Endothelial cell of umbilical vein (primary cell): ENCODE measurements around the gene ADAMTS19. TPM values are rescaled to one million over a fixed set of nuclear protein-coding genes. Genes with fewer than 3 reads are reported as not detected.

Experiments
- BruUV-seq: library from RNA; stranded (reverse); fragments of 400-500 nt; replicated peaks from 2 replicates; lab custom pipeline; 2021; lab: Mats Ljungman, UMichigan
- CTCF ChIA-PET: fragments of 300-600, 350-600 bp; sonication (Branson Sonifier 250); formaldehyde crosslinking; loops from one replicate; lab custom pipeline; 2021; ENCODE audit warnings: antibody characterized with exemption, inconsistent platforms; lab: Charles Lee
- POLR2A ChIA-PET: fragments of 300-600, 350-600 bp; sonication (Branson Sonifier 250); formaldehyde crosslinking; loops from one replicate; lab custom pipeline; 2021; ENCODE audit warnings: antibody characterized with exemption, inconsistent platforms; lab: Charles Lee
- DNase-seq: peaks from one replicate; pipeline ENCODE4 v3.0.0-alpha.2; 2011; ENCODE audit warnings: low read depth, low spot score
- FAIRE-seq: peaks from 2 replicates; lab custom pipeline; 2011; peaks lifted over from hg19 to GRCh38; lab: Jason Lieb, UNC
- H2AFZ ChIP-seq: 2 replicates; pipeline ENCODE4 v1.6.0; 2012; ENCODE audit warnings: low read depth, low read length, control low read depth, inconsistent platforms
- H3K27ac ChIP-seq: 2 replicates; pipeline ENCODE4 v1.5.1; 2011; ENCODE audit warnings: low read depth, mild to moderate bottlenecking, control low read depth, low read length, moderate library complexity; ENCODE audit not compliant: insufficient read depth
- H3K27me3 ChIP-seq, 2 experiments: 2 replicates each; pipeline versions ENCODE4 v1.6.0 to v1.6.1; 2011; ENCODE audit warnings: low read length in 2 of 2, mixed read lengths in 1 of 2; ENCODE audit not compliant: control insufficient read depth in 2 of 2, insufficient read depth in 2 of 2
- H3K36me3 ChIP-seq, 2 experiments: 2 replicates in 1 of 2; 3 replicates in 1 of 2; pipeline ENCODE4 v1.5.1; 2011; ENCODE audit warnings: low read length in 2 of 2, mild to moderate bottlenecking in 1 of 2, moderate library complexity in 1 of 2; ENCODE audit not compliant: control insufficient read depth in 2 of 2, insufficient read depth in 2 of 2; ENCODE audit errors: extremely low read depth in 1 of 2
- H3K4me1 ChIP-seq: 3 replicates; pipeline ENCODE4 v1.5.1; 2011; ENCODE audit warnings: mild to moderate bottlenecking, low read length; ENCODE audit not compliant: control insufficient read depth, insufficient read depth; ENCODE audit errors: extremely low read depth
- H3K4me2 ChIP-seq: 2 replicates; pipeline ENCODE4 v1.6.1; 2011; ENCODE audit warnings: low read length, control low read depth, mixed read lengths; ENCODE audit not compliant: insufficient read depth
- H3K4me3 ChIP-seq, 3 experiments: fragments of 200-600 bp in 1 of 3; sonication (generic), shearing (Covaris generic) in 1 of 3; replicated peaks in 1 of 3; 2 replicates each; pipeline ENCODE4 v1.5.1; 2011 to 2016; ENCODE audit warnings: control low read depth in 3 of 3, low read length in 3 of 3, mild to moderate bottlenecking in 2 of 3, inconsistent platforms in 1 of 3, low read depth in 1 of 3, moderate library complexity in 1 of 3; ENCODE audit not compliant: insufficient read depth in 1 of 3
- H3K79me2 ChIP-seq: 2 replicates; pipeline ENCODE4 v1.6.0; 2012; ENCODE audit warnings: low read length, inconsistent platforms; ENCODE audit not compliant: control insufficient read depth, insufficient read depth
- H3K9ac ChIP-seq: replicated peaks from 2 replicates; pipeline ENCODE3; 2011; ENCODE audit warnings: low read length, control low read depth; ENCODE audit not compliant: insufficient read depth; ENCODE audit errors: extremely low read depth
- H3K9me1 ChIP-seq: replicated peaks from 3 replicates; pipeline ENCODE4 v1.6.0; 2011; ENCODE audit warnings: mild to moderate bottlenecking, low read length; ENCODE audit not compliant: control insufficient read depth, insufficient read depth; ENCODE audit errors: extremely low read depth
- H3K9me3 ChIP-seq: replicated peaks from 2 replicates; pipeline ENCODE4 v1.5.1; 2012; ENCODE audit warnings: low read length, inconsistent platforms; ENCODE audit not compliant: control insufficient read depth, insufficient read depth
- H4K20me1 ChIP-seq: replicated peaks from 2 replicates; pipeline ENCODE3; 2011; ENCODE audit warnings: mild to moderate bottlenecking, low read length; ENCODE audit not compliant: control insufficient read depth, insufficient read depth; ENCODE audit errors: extremely low read depth
- EZH2 ChIP-seq: IDR thresholded peaks from 2 replicates; pipeline ENCODE4 v1.6.1; 2012; ENCODE audit warnings: borderline replicate concordance, low read depth, mild to moderate bottlenecking, moderate library complexity, low read length, inconsistent platforms; ENCODE audit not compliant: severe bottlenecking
- FOS ChIP-seq: IDR thresholded peaks from 2 replicates; pipeline ENCODE4 v1.6.1; 2011; ENCODE audit warnings: mild to moderate bottlenecking, low read length, moderate library complexity, borderline replicate concordance; ENCODE audit not compliant: insufficient read depth
- GATA2 ChIP-seq: IDR thresholded peaks from 2 replicates; pipeline ENCODE4 v1.7.0; 2011; ENCODE audit warnings: low read depth, mild to moderate bottlenecking, moderate library complexity, mixed read lengths, low read length; ENCODE audit not compliant: insufficient read length, insufficient read depth
- JUN ChIP-seq: IDR thresholded peaks from 2 replicates; pipeline ENCODE4 v1.6.1; 2011; ENCODE audit warnings: borderline replicate concordance, low read depth; ENCODE audit not compliant: insufficient read length, insufficient read depth
- MAX ChIP-seq: IDR thresholded peaks from 2 replicates; pipeline ENCODE4 v1.6.1; 2011; ENCODE audit not compliant: insufficient read depth, insufficient read length
- MYC ChIP-seq: IDR thresholded peaks from one replicate; pipeline ENCODE4 v1.6.1; 2011; ENCODE audit warnings: mild to moderate bottlenecking, low read depth, low read length
- POLR2A ChIP-seq: IDR thresholded peaks from 2 replicates; pipeline ENCODE4 v1.6.1; 2012; ENCODE audit warnings: low read depth, mild to moderate bottlenecking, control low read depth, low read length
- POLR2AphosphoS5 ChIP-seq: IDR thresholded peaks from 2 replicates; pipeline ENCODE4 v1.6.1; 2012; ENCODE audit warnings: low read depth, mild to moderate bottlenecking, control low read depth, low read length, moderate library complexity; ENCODE audit not compliant: insufficient read depth
- dilution Hi-C: fragments of 300-500 bp; cut with MboI; formaldehyde crosslinking; loops from one replicate; pipeline ENCODE4 v1.15.0; 2019; ENCODE audit warnings: low sequenced_read_pairs; ENCODE audit not compliant: extremely low pct_ligation_motif_present
- intact Hi-C: fragments of 100-400 bp; cut with micrococcal nuclease; formaldehyde crosslinking; loops from one replicate; pipeline ENCODE4 v1.10.0; 2022
- polyA plus RNA-seq, 4 experiments: library from polyadenylated mRNA; depleted of rRNA in 3 of 4; stranded (reverse) in 3 of 4; unstranded in 1 of 4; fragments of >200 nt; gene quantifications; 2 replicates each; pipeline versions ENCODE4 v1.2.1 to v1.2.3, GENCODE V29; 2011 to 2012; ENCODE audit warnings: missing spikeins in 1 of 4
- total RNA-seq: library from RNA; stranded (reverse); gene quantifications from 2 replicates; pipeline ENCODE4 v1.2.3, GENCODE V29; 2021
- TF ChIP-seq, protein P1 (sequence below), 2 donors: IDR thresholded peaks; 1 replicate in 1 of 2; 2 replicates in 1 of 2; pipeline ENCODE4 v1.5.1; 2011; ENCODE audit warnings: low read length in 2 of 2, mild to moderate bottlenecking in 2 of 2, moderate library complexity in 2 of 2, control low read depth in 1 of 2, inconsistent platforms in 1 of 2, low read depth in 1 of 2; ENCODE audit not compliant: insufficient read depth in 1 of 2; ENCODE audit errors: extremely low read depth in 1 of 2

ADAMTS19 gene
- total and polyA plus RNA-seq, 2 donors (not counting 3 experiments of a cell fraction or from before 2014, with no cell fraction given) = not detected

- Histone ChIP-seq H3K27me3 (no peaks in the 10 kb centered on the region), H3K9me1 (no peaks in the 10 kb centered on the region), H4K20me1 (no peaks in the 10 kb centered on the region), H3K4me2 (no peak overlapping the region), H2AFZ (no peak overlapping the region), H3K9me3 (no peaks in the 10 kb centered on the region), H3K27ac (no peak overlapping the region), H3K4me3 (no peak overlapping the region), H3K79me2 (no peaks in the 10 kb centered on the region), H3K4me1 (no peaks in the 10 kb centered on the region), H3K9ac (no peak overlapping the region), H3K36me3 (no peaks in the 10 kb centered on the region)
- BruUV-seq = no TSS peak
- intact Hi-C loops = no loop called here
- DNase-seq (no peak), FAIRE-seq (no peak)
- ChIA-PET CTCF (no interaction called here), POLR2A (no interaction called here)
- no peak for TF ChIP-seq MAX
- TF ChIP-seq FOS = no peak
- no peak for TF ChIP-seq GATA2
- no peak for TF ChIP-seq EZH2
- TF ChIP-seq POLR2AphosphoS5 = no peak
- TF ChIP-seq POLR2A = no peak
- TF ChIP-seq JUN = no peak
- TF ChIP-seq, protein P1, sequence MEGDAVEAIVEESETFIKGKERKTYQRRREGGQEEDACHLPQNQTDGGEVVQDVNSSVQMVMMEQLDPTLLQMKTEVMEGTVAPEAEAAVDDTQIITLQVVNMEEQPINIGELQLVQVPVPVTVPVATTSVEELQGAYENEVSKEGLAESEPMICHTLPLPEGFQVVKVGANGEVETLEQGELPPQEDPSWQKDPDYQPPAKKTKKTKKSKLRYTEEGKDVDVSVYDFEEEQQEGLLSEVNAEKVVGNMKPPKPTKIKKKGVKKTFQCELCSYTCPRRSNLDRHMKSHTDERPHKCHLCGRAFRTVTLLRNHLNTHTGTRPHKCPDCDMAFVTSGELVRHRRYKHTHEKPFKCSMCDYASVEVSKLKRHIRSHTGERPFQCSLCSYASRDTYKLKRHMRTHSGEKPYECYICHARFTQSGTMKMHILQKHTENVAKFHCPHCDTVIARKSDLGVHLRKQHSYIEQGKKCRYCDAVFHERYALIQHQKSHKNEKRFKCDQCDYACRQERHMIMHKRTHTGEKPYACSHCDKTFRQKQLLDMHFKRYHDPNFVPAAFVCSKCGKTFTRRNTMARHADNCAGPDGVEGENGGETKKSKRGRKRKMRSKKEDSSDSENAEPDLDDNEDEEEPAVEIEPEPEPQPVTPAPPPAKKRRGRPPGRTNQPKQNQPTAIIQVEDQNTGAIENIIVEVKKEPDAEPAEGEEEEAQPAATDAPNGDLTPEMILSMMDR (IDR thresholded peaks at IDR 0.05; ENCODE audit: extremely low read depth in 1 of 2, insufficient read depth in 1 of 2, low read depth in 1 of 2, low read length in 2 of 2) = no peak
- no peak for TF ChIP-seq MYC
- dilution Hi-C loops = no loop called here
Measured at GRCh38 chr5:129500101-129500500, 40.0 kb downstream of the ADAMTS19 start.
